ENCODE results near the gene C2CD3.
"Not testable (repeated sequence)": the region's sequence is repeated elsewhere in the genome, so short reads cannot be mapped to it uniquely, and the experiment has no call there.

Gene C2CD3

GRCh38 chr11:74157169-74157568, 13.6 kb downstream of the C2CD3 start:
- DNase-seq (ENCODE audit: low read depth) = no peak

- DNase-seq (ENCODE audit: low read depth) = no peak
These were observed 16.1 kb downstream of the C2CD3 start for GRCh38 chr11:74154620-74155281.

GRCh38 chr11:74153224-74153623, 17.6 kb downstream of the C2CD3 start:
- no peak for DNase-seq (ENCODE audit: low read depth)

- no peak for DNase-seq (ENCODE audit: low read depth)
These were observed 23.4 kb downstream of the C2CD3 start for GRCh38 chr11:74147199-74147929.

- DNase-seq (ENCODE audit: low read depth) = no peak
These were observed 26.2 kb downstream of the C2CD3 start for GRCh38 chr11:74144592-74144991.

GRCh38 chr11:74142624-74143023, 28.2 kb downstream of the C2CD3 start:
- DNase-seq (ENCODE audit: low read depth) = no peak

GRCh38 chr11:74141908-74142307, 28.9 kb downstream of the C2CD3 start:
- DNase-seq (ENCODE audit: low read depth) = no peak

- no peak for DNase-seq (ENCODE audit: low read depth)
These were observed 29.5 kb downstream of the C2CD3 start for GRCh38 chr11:74141241-74141695.

- not testable (repeated sequence) for DNase-seq (ENCODE audit: low read depth)
These were observed 30.8 kb downstream of the C2CD3 start for GRCh38 chr11:74139919-74140431.

GRCh38 chr11:74139151-74139918, 31.5 kb downstream of the C2CD3 start:
- no peak for DNase-seq (ENCODE audit: low read depth)

- DNase-seq (ENCODE audit: low read depth) = no peak
These were observed 32.2 kb downstream of the C2CD3 start for GRCh38 chr11:74138572-74138971.

- no peak for DNase-seq (ENCODE audit: low read depth)
These were observed 32.8 kb downstream of the C2CD3 start for GRCh38 chr11:74138021-74138420.

GRCh38 chr11:74135127-74135840, 35.5 kb downstream of the C2CD3 start:
- no peak for DNase-seq (ENCODE audit: low read depth)

GRCh38 chr11:74134661-74135060, 36.1 kb downstream of the C2CD3 start:
- no peak for DNase-seq (ENCODE audit: low read depth)

- DNase-seq (ENCODE audit: low read depth) = no peak
These were observed 37.4 kb downstream of the C2CD3 start for GRCh38 chr11:74133436-74133835.

GRCh38 chr11:74132833-74133232, 38.0 kb downstream of the C2CD3 start:
- no peak for DNase-seq (ENCODE audit: low read depth)

GRCh38 chr11:74129121-74129520, 41.7 kb downstream of the C2CD3 start:
- not testable (repeated sequence) for DNase-seq (ENCODE audit: low read depth)

- DNase-seq (ENCODE audit: low read depth) = no peak
These were observed 47.8 kb downstream of the C2CD3 start for GRCh38 chr11:74123008-74123448.

GRCh38 chr11:74121804-74122203, 49.0 kb downstream of the C2CD3 start:
- DNase-seq (ENCODE audit: low read depth) = no peak

GRCh38 chr11:74120260-74121035, 50.4 kb downstream of the C2CD3 start:
- not testable (repeated sequence) for DNase-seq (ENCODE audit: low read depth)

- no peak for DNase-seq (ENCODE audit: low read depth)
These were observed 54.1 kb downstream of the C2CD3 start for GRCh38 chr11:74116719-74117118.
